SK-N-SH treated with all-trans-retinoic acid at 6 μM for 48 hours (cell line): ENCODE measurements around the gene DNAH5.

Source experiments
- ATAC-seq: fragments of 200-7000 bp; cut with Tn5 transposase; 3 replicates; pipeline ENCODE4 v1.9.1; 2020; ENCODE audit warnings: mild to moderate bottlenecking, moderate library complexity
- ARNTL ChIP-seq: fragments of 450-650 bp; formaldehyde crosslinking; IDR thresholded peaks from 2 replicates; pipeline ENCODE4 v1.5.0; 2020; ENCODE audit warnings: low read depth, mild to moderate bottlenecking, moderate library complexity, borderline replicate concordance
- BACH2 ChIP-seq: fragments of 250-450 bp; sonication (Bioruptor Pico); IDR thresholded peaks from 2 replicates; pipeline ENCODE4 v1.9.0; 2021; ENCODE audit warnings: mild to moderate bottlenecking, borderline replicate concordance
- CREB5 ChIP-seq: fragments of 250-450 bp; sonication (Bioruptor Pico); IDR thresholded peaks from 2 replicates; pipeline ENCODE4 v1.5.1; 2020; ENCODE audit warnings: low read depth, mild to moderate bottlenecking, moderate library complexity
- ESRRG ChIP-seq: fragments of 250-450 bp; sonication (Bioruptor Pico); IDR thresholded peaks from 2 replicates; pipeline ENCODE4 v1.6.1; 2021; ENCODE audit warnings: mild to moderate bottlenecking
- GLIS3 ChIP-seq: fragments of 250-450 bp; sonication (Bioruptor Pico); IDR thresholded peaks from 2 replicates; pipeline ENCODE4 v1.5.0; 2020; ENCODE audit warnings: mild to moderate bottlenecking, moderate library complexity
- ISL1 ChIP-seq: fragments of 250-450 bp; sonication (Bioruptor Pico); IDR thresholded peaks from 2 replicates; pipeline ENCODE4 v2.1.2; 2022; ENCODE audit warnings: mild to moderate bottlenecking, moderate library complexity
- OSR1 ChIP-seq: fragments of 250-450 bp; sonication (Bioruptor Pico); IDR thresholded peaks from 2 replicates; pipeline ENCODE4 v1.8.0; 2022; ENCODE audit warnings: moderate library complexity, mild to moderate bottlenecking, inconsistent platforms
- PATZ1 ChIP-seq: fragments of 250-450 bp; sonication (Bioruptor Pico); IDR thresholded peaks from 2 replicates; pipeline ENCODE4 v1.8.0; 2020; ENCODE audit warnings: mild to moderate bottlenecking, moderate library complexity, borderline replicate concordance
- PPARA ChIP-seq: fragments of 250-450 bp; sonication (Bioruptor Pico); IDR thresholded peaks from 2 replicates; pipeline ENCODE4 v1.5.0; 2020; ENCODE audit warnings: mild to moderate bottlenecking, borderline replicate concordance
- SNAI2 ChIP-seq: fragments of 250-450 bp; sonication (Bioruptor Pico); IDR thresholded peaks from 2 replicates; pipeline ENCODE4 v1.5.0; 2020; ENCODE audit warnings: mild to moderate bottlenecking, moderate library complexity
- TOX ChIP-seq: fragments of 250-450 bp; sonication (Bioruptor Pico); IDR thresholded peaks from 2 replicates; pipeline ENCODE4 v1.8.0; 2021; ENCODE audit warnings: mild to moderate bottlenecking, moderate library complexity, borderline replicate concordance
- ZC3H10 ChIP-seq: fragments of 250-450 bp; sonication (Bioruptor Pico); IDR thresholded peaks from 2 replicates; pipeline ENCODE4 v1.5.1; 2021; ENCODE audit warnings: mild to moderate bottlenecking, moderate library complexity
- ZFP3 ChIP-seq: fragments of 250-450 bp; sonication (Bioruptor Pico); IDR thresholded peaks from 2 replicates; pipeline ENCODE4 v1.5.0; 2020; ENCODE audit warnings: mild to moderate bottlenecking, moderate library complexity
- ZFP30 ChIP-seq: fragments of 450-650 bp; formaldehyde crosslinking; IDR thresholded peaks from 2 replicates; pipeline ENCODE4 v1.5.0; 2022; ENCODE audit warnings: mild to moderate bottlenecking, moderate library complexity
- ZNF565 ChIP-seq: fragments of 450-650 bp; formaldehyde crosslinking; conservative IDR thresholded peaks from 2 replicates; pipeline ENCODE4 v1.5.0; 2020; ENCODE audit warnings: low read depth, mild to moderate bottlenecking, moderate library complexity
- ZNF70 ChIP-seq: fragments of 450-650 bp; formaldehyde crosslinking; IDR thresholded peaks from 2 replicates; pipeline ENCODE4 v1.5.0; 2020; ENCODE audit warnings: mild to moderate bottlenecking, moderate library complexity
- TF ChIP-seq, protein P1 (sequence below): fragments of 250-450 bp; sonication (Bioruptor Pico); IDR thresholded peaks from 2 replicates; pipeline ENCODE4 v1.5.0; 2020; ENCODE audit warnings: mild to moderate bottlenecking, moderate library complexity
- TF ChIP-seq, protein P2 (sequence below): fragments of 250-450 bp; sonication (Bioruptor Pico); IDR thresholded peaks from 2 replicates; pipeline ENCODE4 v1.5.1; 2021; ENCODE audit warnings: mild to moderate bottlenecking, moderate library complexity

The DNAH5 gene

DNA sequence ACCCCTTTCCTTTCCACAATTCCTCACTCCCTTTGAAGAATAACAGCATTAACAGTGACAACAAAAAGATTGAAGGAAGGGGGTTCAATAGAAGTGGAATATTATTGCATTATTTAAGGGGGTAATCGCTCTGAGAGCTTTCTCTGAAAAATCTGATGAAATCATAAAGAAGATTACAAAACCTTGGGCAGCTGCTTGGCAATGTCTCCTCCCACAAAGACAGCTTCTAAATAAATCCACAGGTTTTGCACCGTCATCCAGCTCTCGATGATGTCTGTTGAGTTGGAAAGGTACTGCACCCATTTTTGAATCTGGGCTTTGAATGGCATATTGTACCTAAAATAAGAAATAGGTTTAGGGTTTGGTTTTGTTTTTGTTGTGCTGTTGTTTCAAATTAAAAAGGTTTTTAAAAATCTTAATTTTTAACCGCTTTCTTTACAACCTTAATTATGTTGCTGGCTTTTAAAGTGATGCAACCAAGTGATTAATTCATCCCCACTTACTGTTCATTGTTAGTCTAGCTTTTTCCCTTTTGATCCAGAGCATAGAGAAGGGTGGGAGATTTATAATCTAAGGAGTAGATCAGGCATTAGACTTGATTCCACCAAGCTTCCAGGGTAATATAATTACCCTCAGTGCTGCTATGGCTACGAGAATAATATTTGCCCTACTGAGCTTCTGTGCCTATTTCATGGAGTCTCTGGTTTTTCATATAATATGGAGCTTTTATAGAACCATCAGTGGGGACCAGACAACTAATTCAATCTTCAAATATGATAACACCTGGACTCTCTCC is 85.0 kb downstream of the DNAH5 start (continued):
- TF ChIP-seq CREB5 (CRISPR knock-in tag) (no peak), OSR1 (no peak), ARNTL (CRISPR knock-in tag) (no peak), GLIS3 (no peak)
- TF ChIP-seq, protein P1, sequence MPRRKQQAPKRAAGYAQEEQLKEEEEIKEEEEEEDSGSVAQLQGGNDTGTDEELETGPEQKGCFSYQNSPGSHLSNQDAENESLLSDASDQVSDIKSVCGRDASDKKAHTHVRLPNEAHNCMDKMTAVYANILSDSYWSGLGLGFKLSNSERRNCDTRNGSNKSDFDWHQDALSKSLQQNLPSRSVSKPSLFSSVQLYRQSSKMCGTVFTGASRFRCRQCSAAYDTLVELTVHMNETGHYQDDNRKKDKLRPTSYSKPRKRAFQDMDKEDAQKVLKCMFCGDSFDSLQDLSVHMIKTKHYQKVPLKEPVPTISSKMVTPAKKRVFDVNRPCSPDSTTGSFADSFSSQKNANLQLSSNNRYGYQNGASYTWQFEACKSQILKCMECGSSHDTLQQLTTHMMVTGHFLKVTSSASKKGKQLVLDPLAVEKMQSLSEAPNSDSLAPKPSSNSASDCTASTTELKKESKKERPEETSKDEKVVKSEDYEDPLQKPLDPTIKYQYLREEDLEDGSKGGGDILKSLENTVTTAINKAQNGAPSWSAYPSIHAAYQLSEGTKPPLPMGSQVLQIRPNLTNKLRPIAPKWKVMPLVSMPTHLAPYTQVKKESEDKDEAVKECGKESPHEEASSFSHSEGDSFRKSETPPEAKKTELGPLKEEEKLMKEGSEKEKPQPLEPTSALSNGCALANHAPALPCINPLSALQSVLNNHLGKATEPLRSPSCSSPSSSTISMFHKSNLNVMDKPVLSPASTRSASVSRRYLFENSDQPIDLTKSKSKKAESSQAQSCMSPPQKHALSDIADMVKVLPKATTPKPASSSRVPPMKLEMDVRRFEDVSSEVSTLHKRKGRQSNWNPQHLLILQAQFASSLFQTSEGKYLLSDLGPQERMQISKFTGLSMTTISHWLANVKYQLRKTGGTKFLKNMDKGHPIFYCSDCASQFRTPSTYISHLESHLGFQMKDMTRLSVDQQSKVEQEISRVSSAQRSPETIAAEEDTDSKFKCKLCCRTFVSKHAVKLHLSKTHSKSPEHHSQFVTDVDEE (CRISPR knock-in tag): no peak
- TF ChIP-seq, all 23 proteins: peak for 0

DNA sequence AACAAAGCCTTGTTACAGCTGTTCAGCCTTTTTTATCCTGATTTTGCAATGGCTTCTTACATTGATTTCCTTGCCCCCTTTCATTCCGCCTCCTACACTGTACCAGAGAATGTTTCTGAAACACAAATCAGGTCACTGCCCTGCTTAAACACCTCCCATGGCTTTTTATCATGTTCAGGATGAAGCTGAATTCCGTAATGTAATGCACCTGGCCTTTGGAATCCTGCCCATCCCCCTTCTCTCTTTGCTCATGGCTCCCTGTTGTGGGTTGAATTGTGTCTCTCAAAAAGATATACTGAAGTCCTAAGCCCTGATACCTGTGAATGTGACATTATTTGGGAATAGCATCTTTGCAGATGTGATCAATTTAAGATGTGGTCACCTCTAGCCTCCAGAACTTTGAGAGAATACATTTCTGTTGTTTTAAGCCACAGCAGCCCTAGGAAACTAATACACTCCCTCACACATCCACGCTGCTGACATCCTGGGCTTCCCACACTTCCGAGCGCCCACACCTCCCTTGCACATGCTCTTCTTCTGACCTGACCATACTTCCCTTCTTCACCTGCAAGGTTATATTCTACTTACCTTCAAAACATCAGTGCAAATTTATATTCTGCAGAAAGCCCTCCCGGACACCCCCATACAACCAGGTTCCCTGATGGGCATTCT is 101.2 kb downstream of the DNAH5 start:
- ATAC-seq: no peak
- TF ChIP-seq ZNF70 (CRISPR knock-in tag) (no peak), PPARA (no peak), ZFP30 (CRISPR knock-in tag) (no peak), PATZ1 (CRISPR knock-in tag) (no peak), TOX (CRISPR knock-in tag) (no peak), ISL1 (CRISPR knock-in tag) (no peak), GLIS3 (no peak), ESRRG (CRISPR knock-in tag) (no peak), ZFP3 (CRISPR knock-in tag) (no peak), SNAI2 (no peak), OSR1 (no peak), BACH2 (CRISPR knock-in tag) (no peak), ZNF565 (CRISPR knock-in tag) (no peak)
- TF ChIP-seq, protein P2, sequence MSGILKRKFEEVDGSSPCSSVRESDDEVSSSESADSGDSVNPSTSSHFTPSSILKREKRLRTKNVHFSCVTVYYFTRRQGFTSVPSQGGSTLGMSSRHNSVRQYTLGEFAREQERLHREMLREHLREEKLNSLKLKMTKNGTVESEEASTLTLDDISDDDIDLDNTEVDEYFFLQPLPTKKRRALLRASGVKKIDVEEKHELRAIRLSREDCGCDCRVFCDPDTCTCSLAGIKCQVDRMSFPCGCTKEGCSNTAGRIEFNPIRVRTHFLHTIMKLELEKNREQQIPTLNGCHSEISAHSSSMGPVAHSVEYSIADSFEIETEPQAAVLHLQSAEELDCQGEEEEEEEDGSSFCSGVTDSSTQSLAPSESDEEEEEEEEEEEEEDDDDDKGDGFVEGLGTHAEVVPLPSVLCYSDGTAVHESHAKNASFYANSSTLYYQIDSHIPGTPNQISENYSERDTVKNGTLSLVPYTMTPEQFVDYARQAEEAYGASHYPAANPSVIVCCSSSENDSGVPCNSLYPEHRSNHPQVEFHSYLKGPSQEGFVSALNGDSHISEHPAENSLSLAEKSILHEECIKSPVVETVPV: no peak
- TF ChIP-seq, all 23 proteins: peak for 0

GRCh38 chr5:13833440-13833839 is 111.0 kb downstream of the DNAH5 start:
- ATAC-seq: no peak
- TF ChIP-seq ESRRG (CRISPR knock-in tag) (no peak), BACH2 (CRISPR knock-in tag) (no peak), ISL1 (CRISPR knock-in tag) (no peak), GLIS3 (no peak), ARNTL (CRISPR knock-in tag) (no peak), ZNF565 (CRISPR knock-in tag) (no peak), OSR1 (no peak), ZC3H10 (CRISPR knock-in tag) (no peak)
- TF ChIP-seq, protein P2: no peak
